ENCODE results near the gene MYL6B. TPM values are rescaled to one million over a fixed set of nuclear protein-coding genes. Genes with fewer than 3 reads are reported as not detected.

MYL6B gene
- total and polyA plus RNA-seq, 12 donors: 31.9 to 64.0 (median 49.9) TPM

- peaks cover 0 to 31% (median 23%) of the 10 kb centered on the region in 9 donors for H3K36me3 ChIP-seq
- H3K9me3 ChIP-seq: no peaks in the 10 kb centered on the region
- no peaks in the 10 kb centered on the region for H3K27me3 ChIP-seq
- intact Hi-C loops (cut with DNase I): loop anchor here in 3 of 10 donors (1.0 to 10.0 kb wide), 4 partner anchors 24 to 109 kb away; partner anchors contain the start of genes RPS26 (in 2 of the 3) and SUOX (in 1 of the 3)
- peaks cover 9 to 30% (median 25%) of the 10 kb centered on the region in 9 donors for H3K4me1 ChIP-seq
- WGBS, 2 donors: 2% methylated on average over 8 of the region's 8 CpGs
- H3K27ac ChIP-seq: peak overlapping the region in 9 of 10 donors; percentile 72 to 93 (median 87)
- DNase-seq (no peak), ATAC-seq (no peak)
- H3K4me3 ChIP-seq: peak overlapping the region; percentile 39 to 97 (median 87)
- TF ChIP-seq CTCF (IDR thresholded peaks at IDR 0.05): no peak
Measured at GRCh38 chr12:56103823-56104108, 48.6 kb upstream of the MYL6B start.

- no peaks in the 10 kb centered on the region for H3K9me3 ChIP-seq
- peaks cover 9 to 30% (median 25%) of the 10 kb centered on the region in 9 donors for H3K4me1 ChIP-seq
- peak in 2 of 9 donors; percentile 12 to 15 for TF ChIP-seq CTCF (IDR thresholded peaks at IDR 0.05)
- H3K27me3 ChIP-seq: no peaks in the 10 kb centered on the region
- peak; percentile 98 to 99 (median 98) for ATAC-seq
- 0 to 1% methylated on average over 60 of the region's 60 CpGs for WGBS, 2 donors
- peak within 1 kb of the TSS; percentile 62 to 93 (median 87) for H3K27ac ChIP-seq
- peak; percentile 97 to 98 for DNase-seq
- H3K4me3 ChIP-seq: peak within 1 kb of the TSS; percentile 62 to 97 (median 87)
- H3K36me3 ChIP-seq: peaks cover 0 to 36% (median 28%) of the 10 kb centered on the region in 9 donors
- intact Hi-C loops (cut with DNase I): loop anchor here in 3 of 10 donors (1.0 to 10.0 kb wide), 4 partner anchors 25 to 109 kb away; partner anchors contain the start of genes RPS26 (in 2 of the 3) and SUOX (in 1 of the 3)
Measured at GRCh38 chr12:56104109-56104814, 48.1 kb upstream of the MYL6B start, which contains the start of gene PA2G4. PA2G4 (plus strand) TSS chr12:56104559; CDS start chr12:56104738, 179 bp downstream.

GRCh38 chr12:56104815-56105608 lies 47.4 kb upstream of the MYL6B start:
- no peak for TF ChIP-seq CTCF (IDR thresholded peaks at IDR 0.05)
- 1 to 2% methylated on average over 40 of the region's 40 CpGs for WGBS, 2 donors
- H3K4me3 ChIP-seq: peak overlapping the region; percentile 62 to 97 (median 87)
- H3K27me3 ChIP-seq: no peaks in the 10 kb centered on the region
- peaks cover 0 to 44% (median 35%) of the 10 kb centered on the region in 9 donors for H3K36me3 ChIP-seq
- ATAC-seq (peak in 7 of 8 donors; percentile 15 to 64 (median 28)), DNase-seq (no peak)
- peak overlapping the region; percentile 61 to 93 (median 87) for H3K27ac ChIP-seq
- intact Hi-C loops (cut with DNase I): loop anchor here in 3 of 10 donors (1.0 to 10.0 kb wide), 4 partner anchors 26 to 110 kb away; partner anchors contain the start of genes RPS26 (in 2 of the 3) and SUOX (in 1 of the 3)
- no peaks in the 10 kb centered on the region for H3K9me3 ChIP-seq
- peaks cover 9 to 30% (median 25%) of the 10 kb centered on the region in 9 donors for H3K4me1 ChIP-seq

GRCh38 chr12:56105609-56105902 lies 46.8 kb upstream of the MYL6B start:
- H3K36me3 ChIP-seq: peaks cover 0 to 49% (median 41%) of the 10 kb centered on the region in 9 donors
- TF ChIP-seq CTCF (IDR thresholded peaks at IDR 0.05): no peak
- intact Hi-C loops (cut with DNase I): loop anchor here in 2 of 10 donors (10.0 kb wide), 2 partner anchors 61 to 111 kb away; partner anchors contain the start of genes RPS26 (in 2 of the 2) and SUOX (in 1 of the 2)
- peak overlapping the region in 3 of 10 donors; percentile 87 to 93 (median 90) for H3K27ac ChIP-seq
- no peak for DNase-seq
- H3K27me3 ChIP-seq: no peaks in the 10 kb centered on the region
- H3K4me3 ChIP-seq: peak overlapping the region; percentile 62 to 97 (median 87)
- no peak for ATAC-seq
- peaks cover 9 to 30% (median 25%) of the 10 kb centered on the region in 9 donors for H3K4me1 ChIP-seq
- no peaks in the 10 kb centered on the region for H3K9me3 ChIP-seq
- WGBS, 2 donors: 38 to 42% methylated on average over 2 of the region's 2 CpGs

Measured in heart right ventricle (tissue), 16 donors.